ENCODE data around the gene PTPRN2. TPM values are rescaled to one million over a fixed set of nuclear protein-coding genes. Genes with fewer than 3 reads are reported as not detected.

PTPRN2 gene
- total and polyA plus RNA-seq, 8 donors: 12.2 to 49.2 (median 31.8) TPM

- no peak for FAIRE-seq
- intact Hi-C loops (cut with DNase I): no loop called here
- TF ChIP-seq, protein P1, sequence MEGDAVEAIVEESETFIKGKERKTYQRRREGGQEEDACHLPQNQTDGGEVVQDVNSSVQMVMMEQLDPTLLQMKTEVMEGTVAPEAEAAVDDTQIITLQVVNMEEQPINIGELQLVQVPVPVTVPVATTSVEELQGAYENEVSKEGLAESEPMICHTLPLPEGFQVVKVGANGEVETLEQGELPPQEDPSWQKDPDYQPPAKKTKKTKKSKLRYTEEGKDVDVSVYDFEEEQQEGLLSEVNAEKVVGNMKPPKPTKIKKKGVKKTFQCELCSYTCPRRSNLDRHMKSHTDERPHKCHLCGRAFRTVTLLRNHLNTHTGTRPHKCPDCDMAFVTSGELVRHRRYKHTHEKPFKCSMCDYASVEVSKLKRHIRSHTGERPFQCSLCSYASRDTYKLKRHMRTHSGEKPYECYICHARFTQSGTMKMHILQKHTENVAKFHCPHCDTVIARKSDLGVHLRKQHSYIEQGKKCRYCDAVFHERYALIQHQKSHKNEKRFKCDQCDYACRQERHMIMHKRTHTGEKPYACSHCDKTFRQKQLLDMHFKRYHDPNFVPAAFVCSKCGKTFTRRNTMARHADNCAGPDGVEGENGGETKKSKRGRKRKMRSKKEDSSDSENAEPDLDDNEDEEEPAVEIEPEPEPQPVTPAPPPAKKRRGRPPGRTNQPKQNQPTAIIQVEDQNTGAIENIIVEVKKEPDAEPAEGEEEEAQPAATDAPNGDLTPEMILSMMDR (IDR thresholded peaks at IDR 0.05): no peak
Observed at GRCh38 chr7:158506626-158507025, 81.0 kb downstream of the PTPRN2 start.

DNA sequence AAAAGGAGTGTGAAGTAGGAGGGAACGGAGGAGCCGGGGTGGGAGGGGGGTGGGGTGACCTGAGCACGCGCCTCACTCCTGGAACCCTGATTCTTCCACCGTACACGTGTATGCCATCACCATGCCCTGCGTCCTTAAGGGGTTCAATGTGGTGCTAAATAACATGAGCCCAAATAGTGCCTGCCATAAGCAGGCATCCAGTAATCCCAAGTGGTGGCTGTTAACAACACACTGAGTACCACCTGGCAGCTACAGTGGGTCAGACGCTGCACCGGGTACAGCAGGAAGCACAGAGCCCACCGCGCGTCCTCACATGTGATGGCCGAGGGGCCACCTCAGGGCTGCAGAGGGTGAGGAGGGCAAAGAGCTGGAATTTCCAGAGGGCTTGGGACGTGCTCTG lies 81.9 kb downstream of the PTPRN2 start:
- no peak overlapping the region for H3K27ac ChIP-seq
- TF ChIP-seq, protein P1 (IDR thresholded peaks at IDR 0.05): no peak
- DNase-seq (no peak), ATAC-seq (no peak), FAIRE-seq (no peak)
- H3K9me3 ChIP-seq: no peaks in the 10 kb centered on the region
- no peaks in the 10 kb centered on the region for H3K4me1 ChIP-seq
- H3K4me3 ChIP-seq: no peak overlapping the region
- no peaks in the 10 kb centered on the region for H3K27me3 ChIP-seq
- no peaks in the 10 kb centered on the region for H3K36me3 ChIP-seq
- intact Hi-C loops (cut with DNase I): no loop called here
- 95 to 96% methylated on average over 14 of the region's 14 CpGs for WGBS, 2 donors

More at GRCh38 chr7:158506626-158507025, 81.0 kb downstream of the PTPRN2 start:
- 97% methylated on average over 12 of the region's 12 CpGs for WGBS, 2 donors
- no peak for ATAC-seq
- no peak overlapping the region for H3K27ac ChIP-seq
- no peak overlapping the region for H3K4me3 ChIP-seq
- H3K4me1 ChIP-seq: no peaks in the 10 kb centered on the region
- no peaks in the 10 kb centered on the region for H3K36me3 ChIP-seq
- H3K27me3 ChIP-seq: no peaks in the 10 kb centered on the region
- H3K9me3 ChIP-seq: no peaks in the 10 kb centered on the region
- no peak for DNase-seq

GRCh38 chr7:158502068-158502750 lies 85.4 kb downstream of the PTPRN2 start:
- peaks cover 0 to 3% (median 0%) of the 10 kb centered on the region in 3 donors for H3K4me1 ChIP-seq
- no peaks in the 10 kb centered on the region for H3K9me3 ChIP-seq
- no peaks in the 10 kb centered on the region for H3K36me3 ChIP-seq
- no peak overlapping the region for H3K27ac ChIP-seq
- intact Hi-C loops (cut with DNase I): no loop called here
- H3K27me3 ChIP-seq: no peaks in the 10 kb centered on the region
- no peak for DNase-seq
- no peak for ATAC-seq
- no peak for FAIRE-seq
- WGBS, 2 donors: 91 to 92% methylated on average over 11 of the region's 11 CpGs
- TF ChIP-seq, protein P1 (IDR thresholded peaks at IDR 0.05): no peak
- no peak overlapping the region for H3K4me3 ChIP-seq

DNA sequence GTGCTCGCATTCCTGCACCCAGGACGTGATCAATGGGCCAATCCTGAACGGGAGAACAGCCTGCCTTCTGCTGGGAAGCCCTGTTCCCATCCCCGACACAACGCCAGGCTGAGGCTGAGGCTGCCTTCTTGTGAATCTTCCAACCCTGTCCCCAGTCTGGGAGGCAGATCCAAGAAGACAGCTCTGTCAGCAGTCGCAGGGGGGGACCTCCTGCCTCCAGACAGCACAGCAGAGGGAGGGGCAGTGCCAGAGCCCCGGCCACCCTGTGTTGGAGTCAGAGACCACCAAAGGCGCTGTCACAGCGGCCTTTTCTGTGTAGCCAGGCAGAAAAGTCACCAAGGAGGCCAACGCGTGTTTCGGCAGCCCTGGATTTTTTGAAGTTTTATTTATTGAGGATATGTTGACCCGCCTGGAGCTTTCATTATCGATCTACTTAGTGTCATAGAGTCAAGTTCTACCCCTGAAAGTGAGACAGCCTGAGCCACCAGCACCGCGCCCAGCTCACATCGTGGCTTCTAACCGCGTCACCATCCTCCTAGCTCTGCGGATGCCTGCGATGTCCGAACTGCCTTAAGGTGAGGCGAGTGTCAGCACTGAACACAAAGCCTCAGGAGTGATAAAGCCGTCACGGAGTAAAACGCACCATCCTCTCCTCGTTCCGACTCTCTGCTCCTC lies 86.1 kb downstream of the PTPRN2 start:
- TF ChIP-seq, protein P1 (IDR thresholded peaks at IDR 0.05): no peak
- Histone ChIP-seq H3K4me1 (peaks cover 0 to 3% (median 0%) of the 10 kb centered on the region in 3 donors), H3K9me3 (no peaks in the 10 kb centered on the region), H3K27me3 (no peaks in the 10 kb centered on the region), H3K4me3 (no peak overlapping the region), H3K36me3 (no peaks in the 10 kb centered on the region), H3K27ac (no peak overlapping the region)
- FAIRE-seq (no peak), DNase-seq (no peak), ATAC-seq (no peak)
- 89 to 90% methylated on average over 28 of the region's 28 CpGs for WGBS, 2 donors
- intact Hi-C loops (cut with DNase I): no loop called here

GRCh38 chr7:158500651-158501052 lies 87.0 kb downstream of the PTPRN2 start:
- H3K4me1 ChIP-seq: peaks cover 0 to 3% (median 0%) of the 10 kb centered on the region in 3 donors
- DNase-seq: no peak
- intact Hi-C loops (cut with DNase I): no loop called here
- 79 to 83% methylated on average over 29 of the region's 29 CpGs for WGBS, 2 donors
- H3K27ac ChIP-seq: no peak overlapping the region
- ATAC-seq: peak in 1 of 4 donors; percentile 33
- H3K9me3 ChIP-seq: no peaks in the 10 kb centered on the region
- no peak overlapping the region for H3K4me3 ChIP-seq
- TF ChIP-seq, protein P1 (IDR thresholded peaks at IDR 0.05): no peak
- FAIRE-seq: no peak
- no peaks in the 10 kb centered on the region for H3K27me3 ChIP-seq
- no peaks in the 10 kb centered on the region for H3K36me3 ChIP-seq
